Smooth muscle cell of the brain vasculature (primary cell): Measurements from ENCODE around the gene OXCT1.
"Not testable (repeated sequence)": the region's sequence is repeated elsewhere in the genome, so short reads cannot be mapped to it uniquely, and the experiment has no call there.

ENCODE experiments used
- DNase-seq: peaks from one replicate; pipeline ENCODE4 v3.0.0-alpha.2; 2012; ENCODE audit warnings: low read depth, low spot score

Gene OXCT1

DNA sequence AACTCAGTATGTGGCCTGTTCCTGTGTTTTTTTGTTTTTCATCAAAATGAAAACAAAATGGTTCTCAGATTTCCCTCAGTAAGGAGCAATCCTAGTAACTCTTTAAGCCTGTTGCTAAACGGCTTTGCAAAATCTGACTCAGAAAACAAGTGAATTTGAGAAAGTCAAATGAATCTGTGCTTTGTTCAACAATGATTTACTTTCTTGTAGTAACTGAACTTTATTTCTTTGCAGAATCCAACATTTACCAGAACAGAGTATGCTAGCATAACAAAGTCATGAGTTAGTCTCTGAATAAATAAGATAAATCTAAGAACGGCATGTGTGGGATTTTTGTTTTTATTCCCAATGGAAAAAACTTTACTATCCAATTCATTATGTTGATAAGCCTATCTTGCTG is 93.8 kb downstream of the OXCT1 start:
- no peak for DNase-seq

DNA sequence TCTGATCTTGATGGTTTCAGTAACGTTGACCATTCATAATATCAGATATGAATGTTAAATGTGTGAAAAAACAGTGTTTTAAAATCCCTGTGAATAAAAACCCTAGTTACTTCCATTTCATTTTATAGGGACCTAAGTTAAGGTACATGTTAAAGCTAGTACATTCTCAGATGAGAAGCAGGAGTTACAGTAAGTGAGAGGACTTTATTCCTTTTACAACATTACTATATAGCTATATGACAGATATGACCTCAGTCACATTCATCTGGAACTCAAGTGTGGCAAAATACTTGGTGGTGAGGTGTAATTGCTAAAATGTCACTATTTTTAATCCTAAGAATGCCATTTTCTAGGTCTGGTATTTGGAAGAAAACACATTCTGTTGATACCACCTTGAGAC is 96.4 kb downstream of the OXCT1 start:
- no peak for DNase-seq

DNA sequence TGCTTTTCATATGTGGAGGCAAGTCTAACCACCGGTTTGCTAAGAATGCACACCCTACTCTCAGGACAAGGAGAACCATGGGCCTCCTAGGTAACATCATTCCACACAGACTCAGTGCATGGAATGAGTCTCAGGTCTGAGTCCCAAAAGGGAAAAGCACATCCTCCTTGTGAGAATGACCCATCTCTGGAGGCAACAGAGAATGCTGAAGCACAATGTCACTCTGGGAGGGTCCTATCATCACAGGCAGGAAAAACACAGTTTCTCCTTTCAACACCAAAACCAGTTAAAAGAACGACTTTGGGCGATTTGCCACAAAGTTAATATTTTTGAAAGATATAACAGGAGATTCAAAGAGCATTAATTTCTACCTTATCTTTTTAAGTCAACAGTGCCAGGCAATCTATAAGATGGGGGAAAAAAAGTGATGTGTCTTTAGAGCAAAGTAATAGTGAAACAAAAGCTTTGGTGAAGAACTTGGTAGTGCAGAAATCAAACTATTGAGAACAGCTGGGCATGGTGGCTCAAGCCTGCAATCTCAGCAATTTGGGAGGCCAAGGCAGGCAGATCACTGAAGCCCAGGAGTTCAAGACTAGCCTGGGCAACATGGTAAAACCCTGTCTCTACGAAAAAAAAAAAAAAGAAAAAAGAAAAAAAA is 97.3 kb downstream of the OXCT1 start:
- DNase-seq: no peak

DNA sequence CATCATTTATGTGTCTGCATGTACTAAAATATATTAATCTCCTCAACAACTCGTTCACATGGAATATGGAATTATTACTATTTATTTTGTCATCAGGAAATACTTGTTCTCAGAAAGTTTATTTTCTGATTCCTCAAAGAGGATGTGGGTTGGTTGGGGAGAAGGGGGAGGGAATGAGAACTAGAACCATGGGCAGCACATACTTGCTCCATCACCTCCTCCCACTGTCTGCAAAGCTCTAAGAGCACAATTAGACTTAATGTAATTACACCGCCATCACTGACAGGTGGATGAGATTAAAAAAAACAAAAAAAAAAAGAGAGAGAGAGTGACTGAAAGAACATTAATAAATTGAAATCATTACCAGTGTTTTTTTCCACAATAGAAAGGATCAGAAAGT is 98.2 kb downstream of the OXCT1 start:
- no peak for DNase-seq

DNA sequence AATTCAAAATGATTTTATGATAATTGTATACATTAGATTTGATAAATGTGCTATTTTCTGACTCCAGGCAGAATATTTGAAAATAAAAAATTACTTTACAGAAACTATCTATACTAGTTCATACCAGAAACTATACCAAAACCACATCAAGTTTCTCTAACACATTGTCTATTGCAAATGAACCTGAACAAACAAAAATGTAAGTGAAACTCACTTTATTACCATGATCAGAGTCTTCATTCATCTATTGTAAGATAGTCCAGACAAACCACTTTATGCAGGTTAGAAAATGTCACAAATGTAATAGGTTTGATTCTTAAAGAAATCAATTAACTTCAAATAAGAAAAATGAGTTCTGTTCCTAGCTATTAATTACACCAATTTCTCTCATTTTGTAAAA is 99.4 kb downstream of the OXCT1 start:
- DNase-seq: no peak

DNA sequence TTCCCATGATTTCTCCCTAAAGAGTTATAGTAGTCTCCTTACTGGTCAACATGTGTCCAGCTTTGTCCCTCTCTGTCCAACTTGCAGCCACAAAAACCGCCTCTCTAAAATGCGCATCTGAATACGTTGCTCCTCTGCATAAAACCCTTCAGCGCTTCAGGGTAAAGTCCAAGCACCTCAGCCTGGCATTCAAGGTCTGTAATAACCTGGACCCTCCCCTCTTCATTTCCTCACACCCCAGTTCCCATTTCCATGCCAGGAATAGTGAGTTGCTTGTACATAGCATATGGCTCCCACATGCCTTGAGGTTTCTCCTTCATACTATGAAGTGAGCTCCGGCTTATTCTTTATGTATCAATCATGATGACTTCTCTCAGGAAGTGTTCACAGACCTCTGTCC is 101.5 kb downstream of the OXCT1 start:
- no peak for DNase-seq

DNA sequence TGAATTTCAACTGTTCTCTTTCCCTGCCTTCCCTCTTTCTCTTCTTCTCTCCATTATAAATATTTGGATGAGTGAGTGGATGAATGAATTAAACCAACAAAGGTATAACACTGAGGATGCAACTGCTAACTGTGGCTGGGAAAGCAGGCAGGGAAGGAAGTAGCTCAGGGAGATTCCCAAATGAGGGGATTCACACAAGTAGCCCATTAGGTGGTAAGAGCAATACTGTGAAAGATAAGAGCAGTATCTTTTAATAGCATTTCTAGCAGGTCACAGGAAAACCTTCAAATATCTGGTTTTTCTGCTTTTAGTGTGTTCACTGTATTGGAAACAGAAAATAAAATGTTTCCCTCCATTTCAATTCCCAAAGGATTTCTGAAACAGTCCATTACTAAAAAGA is 105.6 kb downstream of the OXCT1 start:
- no peak for DNase-seq

DNA sequence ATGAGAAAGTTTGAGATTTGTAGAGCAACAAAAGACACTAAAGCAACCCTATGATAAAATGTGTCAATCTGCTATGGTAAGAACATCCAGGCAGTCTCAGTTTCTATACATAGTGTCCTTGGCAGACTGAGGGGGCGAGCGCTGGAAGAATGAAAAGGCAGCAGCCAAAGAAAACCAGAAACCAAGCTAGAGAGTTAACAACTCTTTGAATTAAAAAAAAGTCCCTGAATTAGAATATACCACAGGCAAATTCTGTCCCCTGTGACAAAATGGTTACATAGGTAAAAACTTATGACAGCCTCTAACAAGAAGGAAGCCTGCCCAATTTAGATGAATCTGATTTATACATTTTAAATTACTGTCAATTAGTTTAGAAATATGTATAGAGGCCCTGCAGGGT is 106.7 kb downstream of the OXCT1 start:
- no peak for DNase-seq

DNA sequence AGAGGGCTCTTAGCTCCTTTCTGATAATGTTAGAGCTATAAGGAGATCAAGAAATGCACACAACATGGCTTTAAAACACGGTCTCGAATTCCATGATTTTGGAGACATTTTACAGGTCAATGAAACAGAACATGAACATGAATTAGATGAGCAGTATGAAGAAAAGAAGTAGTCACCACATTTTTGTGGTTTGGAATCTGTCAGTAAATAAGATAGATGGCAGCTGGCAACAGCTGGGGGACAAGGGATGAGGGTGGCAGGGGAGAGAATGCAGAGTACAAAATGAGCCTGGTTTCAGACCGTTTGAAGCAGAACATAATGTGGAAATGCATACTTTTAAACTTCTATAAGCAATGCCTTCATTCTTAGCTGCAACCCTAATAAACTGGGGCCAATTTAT is 107.1 kb downstream of the OXCT1 start:
- no peak for DNase-seq

DNA sequence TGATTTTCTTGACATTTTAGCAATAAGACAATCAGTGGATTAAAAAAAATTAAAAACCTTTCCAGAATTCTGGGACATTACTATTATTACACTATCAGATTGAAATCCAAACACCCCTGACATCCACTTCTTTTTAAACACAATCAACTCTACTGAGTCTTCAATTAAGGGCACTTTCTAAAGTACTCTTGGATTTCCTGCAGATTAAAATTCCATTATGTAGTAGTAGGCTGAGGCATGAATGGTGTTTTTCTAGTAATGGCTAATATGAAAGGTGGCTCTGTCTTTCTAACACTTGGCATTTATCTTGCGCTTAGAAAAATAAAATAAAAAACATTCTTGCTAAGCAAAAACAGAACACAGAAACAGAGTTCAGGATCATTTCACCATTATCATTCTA is 107.8 kb downstream of the OXCT1 start:
- DNase-seq: no peak

DNA sequence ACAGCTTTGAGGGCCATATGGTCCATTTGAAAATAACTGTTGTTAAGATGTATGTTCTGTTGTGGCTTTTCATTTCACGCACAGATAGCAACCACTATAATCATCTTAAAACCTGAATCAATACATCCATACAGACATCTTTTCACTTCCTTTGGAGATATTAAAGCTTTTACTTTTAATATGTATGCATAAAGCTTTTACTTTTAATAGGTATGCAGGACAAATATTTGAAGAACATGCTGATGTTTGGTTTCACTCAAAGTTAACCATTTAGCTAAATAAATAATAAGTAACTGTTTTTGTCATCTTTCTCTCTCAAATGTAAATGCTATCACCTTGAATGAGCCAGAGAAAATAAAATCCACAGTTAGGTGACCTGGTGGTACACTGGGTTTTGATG is 108.6 kb downstream of the OXCT1 start:
- DNase-seq: no peak

DNA sequence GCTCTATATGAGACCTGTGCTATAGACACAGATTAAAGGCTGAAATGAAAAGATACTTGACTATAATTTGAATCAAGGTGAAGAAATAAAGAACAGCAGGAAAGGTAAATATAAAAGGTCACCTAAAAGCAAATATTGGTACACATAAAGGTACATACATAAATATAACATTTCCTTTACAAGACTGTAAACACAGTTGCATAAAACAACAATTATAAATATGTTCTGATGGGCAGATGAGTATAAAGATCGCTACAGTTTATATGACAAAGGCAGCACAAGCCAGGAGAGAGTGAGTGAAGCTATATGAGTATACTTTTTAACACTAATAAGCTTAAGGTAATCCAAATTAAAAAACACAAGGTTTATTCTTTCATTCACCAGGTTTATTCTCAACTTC is 114.5 kb downstream of the OXCT1 start:
- no peak for DNase-seq

DNA sequence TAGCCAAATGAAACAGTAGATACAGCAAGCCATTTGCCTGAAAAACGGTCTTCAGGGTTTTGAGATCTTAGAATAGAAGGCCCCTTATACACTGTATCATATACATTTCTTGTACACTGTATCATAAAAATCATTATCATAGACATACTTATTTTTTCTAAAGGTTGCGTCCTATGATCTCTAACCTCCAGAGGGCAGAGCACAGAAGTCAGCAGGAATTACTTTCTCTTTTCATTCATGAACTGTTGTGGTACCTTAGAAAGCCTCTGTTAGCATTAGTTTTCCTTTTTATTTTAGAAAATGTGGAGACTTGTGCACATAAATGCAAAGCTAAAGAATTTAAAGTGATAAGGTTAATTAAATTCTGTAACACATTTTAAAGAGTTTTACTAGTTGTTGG is 115.4 kb downstream of the OXCT1 start:
- no peak for DNase-seq

DNA sequence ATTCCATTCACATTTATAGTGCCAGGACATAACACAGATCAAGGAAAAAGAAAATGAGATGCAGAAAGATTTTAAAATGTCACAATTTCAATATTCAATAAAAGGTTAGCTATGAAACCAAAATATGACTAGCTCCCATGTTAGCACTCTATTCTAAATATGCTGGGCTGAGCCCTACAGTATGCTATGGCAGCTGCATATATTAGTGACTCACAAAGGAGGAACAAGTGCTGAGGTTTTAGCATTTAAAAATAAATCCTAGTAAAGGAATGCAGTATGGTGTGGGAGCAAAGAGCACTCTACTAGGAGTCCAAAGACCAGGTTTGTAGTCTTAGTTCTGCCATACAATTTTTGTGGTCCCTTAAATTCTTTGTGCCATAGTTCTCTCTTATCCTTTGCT is 118.4 kb downstream of the OXCT1 start:
- DNase-seq: no peak

DNA sequence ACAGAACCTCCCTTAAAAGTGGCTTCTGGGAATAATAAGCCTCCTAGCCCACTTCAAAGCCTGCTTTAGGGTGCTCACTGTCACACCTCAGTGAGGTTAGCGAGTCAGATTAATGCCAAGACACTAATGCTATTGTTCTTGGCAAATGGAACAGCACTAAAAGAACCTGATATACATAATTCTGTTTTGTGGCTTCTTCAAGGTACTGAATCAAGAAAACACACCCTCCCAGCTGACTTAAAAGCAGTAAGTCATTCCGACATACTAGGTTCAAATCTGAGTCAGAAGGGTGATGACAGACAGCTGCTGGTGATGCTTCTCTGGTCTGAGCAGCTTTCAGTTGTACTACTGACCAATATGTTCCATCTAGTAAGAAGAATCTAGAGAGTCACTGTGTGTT is 121.6 kb downstream of the OXCT1 start:
- no peak for DNase-seq

DNA sequence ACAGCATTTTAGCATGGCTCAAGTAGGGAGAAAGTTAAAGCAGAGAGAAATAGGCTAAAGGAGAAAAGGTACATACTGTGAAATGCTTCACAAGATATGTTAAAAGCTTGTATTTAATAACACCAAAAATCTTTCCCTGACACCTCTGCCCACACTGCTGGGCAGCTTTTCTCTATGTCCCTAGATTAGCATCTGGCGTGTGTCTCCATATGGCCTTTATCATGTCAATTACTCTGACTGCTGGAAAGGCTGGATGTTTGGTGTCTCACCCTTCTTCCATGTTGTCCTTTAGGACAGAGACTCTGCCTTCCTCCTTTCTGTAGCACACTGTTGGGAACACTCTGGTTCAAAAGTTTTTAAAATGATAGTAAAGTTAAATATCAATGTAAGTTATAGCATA is 122.5 kb downstream of the OXCT1 start:
- no peak for DNase-seq

DNA sequence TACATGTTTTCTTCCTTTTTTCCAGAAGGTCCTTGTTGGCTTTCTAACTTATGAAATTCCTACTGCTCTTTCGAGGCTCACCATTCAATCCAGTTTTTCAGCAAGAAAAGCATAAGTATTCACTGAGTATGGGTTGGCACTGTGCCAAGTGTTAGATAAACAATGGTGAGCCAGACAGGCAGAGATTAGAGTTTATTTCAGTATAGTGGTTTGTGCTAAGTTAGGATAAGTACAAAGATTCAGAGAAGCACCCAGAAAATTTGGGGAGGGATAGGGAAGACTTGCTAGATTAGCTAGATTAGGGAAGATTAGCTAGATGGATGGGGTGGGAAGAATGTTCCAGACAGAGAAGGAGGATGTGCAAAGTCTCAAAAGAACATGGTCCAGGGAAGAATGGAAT is 122.9 kb downstream of the OXCT1 start:
- peak; percentile 44 for DNase-seq

DNA sequence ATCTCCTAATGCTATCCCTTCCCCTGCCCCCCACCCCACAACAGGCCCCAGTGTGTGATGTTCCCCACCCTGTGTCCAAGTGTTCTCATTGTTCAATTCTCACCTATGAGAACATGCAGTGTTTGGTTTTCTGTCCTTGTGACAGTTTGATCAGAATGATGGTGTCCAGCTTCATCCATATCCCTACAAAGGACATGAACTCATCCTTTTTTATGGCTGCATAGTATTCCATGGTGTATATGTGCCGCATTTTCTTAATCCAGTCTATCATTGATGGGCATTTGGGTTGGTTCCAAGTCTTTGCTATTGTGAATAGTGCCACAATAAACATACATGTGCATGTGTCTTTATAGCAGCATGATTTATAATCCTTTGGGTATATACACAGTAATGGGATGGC is 127.6 kb downstream of the OXCT1 start:
- DNase-seq: not testable (repeated sequence)

DNA sequence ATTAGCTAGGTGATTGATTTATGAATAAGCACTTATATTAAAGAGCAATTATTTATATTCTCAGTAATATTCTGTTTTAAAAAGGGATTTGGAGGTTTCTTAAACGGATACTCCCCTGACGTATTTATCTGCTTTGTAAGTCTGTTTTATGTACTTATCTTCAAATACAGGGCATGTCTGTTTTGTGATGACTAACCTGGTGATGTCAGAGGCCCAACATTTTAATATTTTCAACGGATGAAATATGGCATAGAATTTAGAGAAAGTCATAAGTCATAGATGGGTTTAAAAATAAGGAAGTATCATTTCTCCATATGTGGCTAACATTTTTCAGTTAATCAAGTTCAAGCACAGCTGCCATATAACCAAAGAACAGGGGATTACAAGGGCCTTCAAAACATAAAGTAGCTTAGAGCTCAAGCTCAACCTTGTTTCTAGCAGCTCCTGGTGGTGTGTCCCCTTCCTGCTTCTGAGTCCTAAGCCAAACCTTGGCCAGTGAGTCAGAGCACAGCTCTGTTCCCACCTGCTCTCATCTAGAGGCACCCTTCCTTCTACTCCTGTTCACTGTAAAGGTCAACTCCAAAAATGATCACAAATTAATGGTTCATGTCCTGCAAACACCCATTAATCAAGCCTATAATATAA is 131.4 kb downstream of the OXCT1 start:
- no peak for DNase-seq

DNA sequence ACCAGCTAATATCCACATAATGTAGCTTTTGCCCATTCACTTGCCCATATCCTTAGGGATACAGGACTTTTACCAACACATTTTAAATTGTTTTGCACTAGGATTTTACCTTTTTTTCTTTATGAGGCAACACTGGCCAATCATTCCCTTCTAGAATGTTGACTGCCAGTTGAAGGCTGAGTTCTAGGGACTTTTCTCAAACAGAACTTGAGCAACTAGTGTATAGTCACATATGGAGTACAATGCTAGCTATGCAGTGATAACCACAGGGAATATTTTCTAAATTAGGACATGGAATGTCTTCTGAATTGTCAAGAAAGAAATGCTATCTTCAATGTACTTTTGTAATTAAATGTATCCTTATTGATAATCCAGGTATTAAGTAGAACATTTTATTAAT is 133.6 kb downstream of the OXCT1 start:
- no peak for DNase-seq

DNA sequence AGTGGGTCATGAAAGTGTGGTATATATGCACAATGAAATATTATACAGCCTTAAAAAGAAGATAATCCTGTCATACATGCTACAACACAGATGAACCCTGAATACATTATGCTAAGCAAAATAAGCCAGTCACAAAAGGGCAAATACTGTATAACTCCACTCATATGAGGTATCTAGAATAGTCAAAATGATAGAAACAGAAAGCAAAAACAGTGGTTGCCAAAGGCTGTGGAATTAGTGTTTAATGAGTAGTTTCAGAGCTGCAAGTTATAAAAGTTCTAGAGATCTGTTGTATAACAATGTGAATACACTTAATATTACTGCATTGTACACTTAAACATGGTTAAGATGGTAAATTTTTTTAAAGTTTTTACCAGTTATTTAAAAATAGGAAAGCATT is 135.0 kb downstream of the OXCT1 start:
- DNase-seq: no peak

DNA sequence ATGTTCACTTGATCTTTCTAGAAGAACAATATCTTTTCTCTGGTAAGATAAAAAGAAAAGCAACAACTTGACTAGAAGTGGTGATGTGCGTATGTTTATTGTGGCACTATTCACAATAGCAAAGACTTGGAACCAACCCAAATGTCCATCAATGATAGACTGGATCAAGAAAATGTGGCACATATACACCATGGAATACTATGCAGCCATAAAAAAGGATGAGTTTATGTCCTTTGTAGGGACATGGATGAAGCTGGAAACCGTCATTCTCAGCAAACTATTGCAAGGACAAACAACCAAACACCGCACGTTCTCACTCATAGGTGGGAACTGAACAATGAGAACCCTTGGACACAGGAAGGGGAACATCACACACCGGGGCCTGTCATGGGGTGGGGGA is 140.8 kb downstream of the OXCT1 start:
- DNase-seq: not testable (repeated sequence)

DNA sequence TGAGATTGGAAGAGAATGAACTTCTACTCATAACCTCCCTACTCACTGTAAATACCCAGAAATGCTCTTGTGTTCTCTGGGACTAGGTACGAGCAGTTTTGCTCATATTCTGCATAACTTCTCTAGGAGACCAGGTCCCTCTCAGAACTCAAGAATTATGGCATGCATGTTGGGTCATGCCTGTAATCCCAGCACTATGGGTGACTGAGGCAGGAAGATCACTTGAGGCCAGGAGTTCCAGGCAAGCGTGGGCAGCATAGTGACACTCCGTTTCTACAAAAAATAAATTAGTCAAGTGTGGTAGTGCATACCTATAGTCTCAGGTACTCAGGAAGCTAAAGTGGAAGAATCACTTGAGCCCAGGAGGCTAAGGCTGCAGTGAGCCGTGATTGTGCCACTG is 141.9 kb downstream of the OXCT1 start:
- no peak for DNase-seq

DNA sequence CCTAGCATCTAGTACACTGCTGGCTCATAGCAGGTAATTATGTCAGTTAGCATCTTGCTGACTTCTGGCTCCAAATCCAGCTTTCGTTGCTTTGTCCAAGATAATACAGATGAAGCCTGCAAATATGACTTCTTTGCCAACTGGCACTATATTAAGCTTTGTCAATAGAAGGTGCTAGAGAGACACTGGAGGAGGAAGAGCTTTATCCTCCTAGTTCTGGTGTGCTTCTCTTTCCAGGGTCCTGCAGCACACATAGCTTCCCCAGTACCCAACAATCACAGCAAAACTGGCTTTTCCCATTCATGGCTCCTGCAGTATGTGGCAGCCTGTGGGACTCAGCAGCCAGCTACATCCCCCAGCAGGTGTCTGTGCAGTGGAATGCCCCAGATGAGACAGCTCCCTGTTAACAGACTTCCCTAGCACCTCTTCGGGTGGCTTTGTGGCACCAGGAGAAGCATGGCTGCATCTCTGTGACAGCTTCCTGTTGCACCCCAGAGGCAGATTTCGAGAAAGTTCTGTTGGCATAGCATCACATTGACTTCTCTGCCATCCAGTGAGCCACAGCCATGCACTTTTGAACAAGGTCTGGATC is 147.8 kb downstream of the OXCT1 start:
- DNase-seq: no peak
